GM19238 (cell line): Measurements from ENCODE around the gene MIPEP.

ENCODE experiments used
- DNase-seq: peaks from one replicate; pipeline ENCODE4 v3.0.0; 2011; ENCODE audit warnings: low spot score; ENCODE audit not compliant: insufficient read length

MIPEP gene

DNA sequence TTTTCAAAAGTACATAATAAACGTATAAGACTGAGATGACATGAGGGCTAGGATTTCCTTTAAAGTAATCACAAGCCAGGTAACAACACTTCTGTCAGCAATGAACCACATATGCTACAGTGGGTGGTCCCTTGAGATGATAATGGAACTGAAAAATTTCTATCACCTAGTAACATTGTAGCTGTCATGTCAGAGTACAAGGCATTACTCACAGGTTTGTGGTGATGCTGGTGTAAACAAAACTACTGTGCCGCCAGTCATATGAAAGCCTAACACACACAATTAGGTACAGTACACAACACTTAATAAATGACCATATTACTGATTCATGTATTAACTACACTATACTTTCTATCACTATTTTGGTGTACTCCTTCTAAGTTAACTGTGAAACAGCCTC is 36.8 kb downstream of the MIPEP start:
- DNase-seq: no peak

DNA sequence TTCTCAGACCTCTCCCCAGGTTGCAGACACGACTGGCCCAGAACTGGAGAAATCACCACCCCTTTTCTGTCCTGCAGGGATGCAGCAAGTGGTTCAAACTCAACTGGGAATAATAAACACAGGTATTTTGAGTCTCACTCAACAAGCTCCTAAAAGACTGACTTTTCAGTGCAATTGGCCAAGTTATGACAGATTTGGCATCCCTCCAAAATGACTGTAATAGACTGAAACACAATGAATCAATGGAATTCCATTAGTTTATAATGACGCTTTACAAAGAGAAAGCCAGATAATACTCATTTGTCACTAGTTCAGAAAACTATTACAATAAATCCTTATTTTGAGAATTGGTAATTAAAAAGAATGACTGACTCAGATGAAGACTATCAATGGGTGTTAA is 38.1 kb downstream of the MIPEP start:
- no peak for DNase-seq

DNA sequence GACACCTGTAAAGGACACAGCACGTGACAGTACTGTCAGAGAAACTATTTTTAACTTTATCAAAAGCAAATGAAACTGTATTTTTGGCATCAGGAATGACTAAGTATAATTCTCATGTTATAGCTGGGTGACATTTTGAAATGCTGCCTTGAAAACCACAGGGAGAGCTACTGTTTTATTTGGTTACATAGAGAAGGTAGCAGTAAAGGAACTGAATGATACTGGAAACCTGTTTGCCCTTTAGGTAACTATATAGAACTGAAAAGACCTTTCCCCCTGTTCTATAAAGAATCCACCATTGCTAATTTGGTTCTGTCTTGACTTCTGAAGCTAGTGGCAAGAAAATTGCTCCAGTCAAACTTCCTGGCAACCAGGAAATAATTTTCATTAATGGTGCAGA is 39.1 kb downstream of the MIPEP start:
- no peak for DNase-seq

DNA sequence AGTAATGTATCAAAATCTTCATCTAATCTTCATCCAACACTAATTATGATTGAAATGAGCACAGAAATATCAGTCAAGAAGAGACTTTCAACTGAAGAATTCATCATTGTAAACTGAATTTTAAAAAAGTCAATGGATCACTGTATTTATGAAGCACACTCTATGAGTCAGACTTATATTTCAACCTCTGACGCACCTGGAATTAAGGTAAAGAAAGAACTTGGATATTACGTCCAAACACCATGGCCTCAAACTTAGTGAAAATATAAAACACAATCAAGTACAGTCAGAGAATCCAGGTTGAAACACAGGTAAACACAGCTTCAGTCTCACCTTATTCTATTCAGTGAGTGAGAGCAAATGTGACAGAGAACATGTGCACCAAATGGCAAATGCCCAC is 39.5 kb downstream of the MIPEP start:
- DNase-seq: no peak

DNA sequence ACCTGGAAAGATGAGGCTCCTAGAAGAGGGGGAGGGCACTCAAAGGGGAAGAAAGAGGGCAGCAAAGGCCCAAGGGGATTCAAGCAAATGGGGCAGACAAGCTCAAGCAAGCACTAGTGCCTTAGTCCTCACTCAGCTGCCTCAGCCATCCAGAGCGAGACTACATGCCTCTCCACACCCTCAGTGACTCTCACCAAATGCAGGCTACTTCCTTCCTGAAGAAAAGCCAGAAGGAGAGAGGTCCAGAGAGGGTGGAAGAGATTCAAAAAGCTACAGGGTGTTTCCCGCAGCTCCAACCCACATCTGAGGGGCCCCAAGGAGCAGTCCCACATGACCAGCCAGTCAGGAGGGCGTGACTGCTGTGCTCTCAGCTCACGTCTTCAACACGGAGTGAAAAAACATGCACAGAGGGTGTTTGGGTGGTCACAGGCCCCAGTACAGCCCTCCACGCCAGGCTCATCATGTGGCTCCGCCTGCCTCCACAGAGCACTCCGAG is 40.5 kb downstream of the MIPEP start:
- DNase-seq: no peak

DNA sequence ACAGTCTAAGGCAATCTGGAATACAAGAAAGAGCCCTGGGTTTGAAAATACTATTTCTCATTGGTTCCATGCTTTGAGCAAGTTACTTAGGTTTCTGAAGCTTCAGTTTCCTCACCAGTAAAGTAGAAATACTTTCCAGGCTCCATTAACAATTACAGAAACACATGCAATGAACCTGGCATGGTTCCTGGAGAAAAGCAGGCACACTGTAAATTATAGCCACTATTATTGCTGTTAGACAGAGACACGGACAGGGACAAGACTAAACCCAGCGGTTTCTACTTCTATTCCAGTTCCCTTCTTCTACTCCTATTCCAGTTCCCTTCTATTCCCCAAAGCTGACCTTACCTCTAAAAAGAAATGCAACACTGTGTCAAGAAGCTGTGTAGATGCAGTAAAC is 41.2 kb downstream of the MIPEP start:
- DNase-seq: no peak

DNA sequence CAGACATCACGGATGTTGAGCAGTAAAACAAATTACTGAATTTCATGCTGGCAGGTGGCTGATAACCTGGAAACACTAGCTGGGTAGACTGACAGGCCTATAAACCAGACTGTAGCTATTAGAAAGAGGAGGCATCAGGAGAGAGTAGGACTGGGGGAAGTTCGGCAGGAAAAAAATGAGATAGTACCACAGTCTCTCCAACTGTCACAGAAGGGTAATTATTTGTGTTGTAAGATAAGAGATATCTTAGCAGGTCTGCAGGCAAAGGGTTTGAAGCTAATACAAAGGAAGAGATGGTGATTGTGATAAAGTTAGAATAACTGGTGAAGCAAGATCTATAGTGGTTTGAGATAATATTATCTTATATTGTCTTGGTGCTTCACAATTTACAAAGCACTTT is 41.7 kb downstream of the MIPEP start:
- DNase-seq: no peak

DNA sequence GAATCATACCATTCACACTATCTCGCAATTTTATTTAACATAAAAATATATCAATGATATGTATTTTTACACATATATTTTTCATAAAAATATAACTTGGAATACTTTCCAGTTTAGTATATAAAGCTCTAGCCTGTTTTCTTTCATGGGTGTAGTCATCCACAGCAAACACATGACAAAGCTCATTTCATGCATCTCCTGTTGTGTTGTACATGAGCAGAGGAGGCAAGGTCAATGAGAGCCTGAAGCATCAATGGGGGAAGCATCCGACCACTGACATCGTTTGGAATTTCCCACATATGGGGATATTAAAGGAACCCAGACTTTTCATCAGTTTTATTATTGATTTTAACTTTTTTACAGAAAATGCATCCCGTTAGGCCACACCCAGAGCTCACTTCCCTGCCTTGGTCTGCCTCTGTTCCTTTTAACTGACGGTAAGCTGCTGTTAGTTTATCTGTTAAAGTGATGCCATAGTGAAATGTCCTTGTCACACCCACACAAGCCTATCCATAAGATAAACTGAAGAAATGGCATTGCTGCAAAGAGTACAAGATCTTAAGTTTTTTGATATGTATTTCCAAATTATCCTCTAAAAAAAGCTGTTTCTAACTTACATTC is 44.0 kb downstream of the MIPEP start:
- no peak for DNase-seq

DNA sequence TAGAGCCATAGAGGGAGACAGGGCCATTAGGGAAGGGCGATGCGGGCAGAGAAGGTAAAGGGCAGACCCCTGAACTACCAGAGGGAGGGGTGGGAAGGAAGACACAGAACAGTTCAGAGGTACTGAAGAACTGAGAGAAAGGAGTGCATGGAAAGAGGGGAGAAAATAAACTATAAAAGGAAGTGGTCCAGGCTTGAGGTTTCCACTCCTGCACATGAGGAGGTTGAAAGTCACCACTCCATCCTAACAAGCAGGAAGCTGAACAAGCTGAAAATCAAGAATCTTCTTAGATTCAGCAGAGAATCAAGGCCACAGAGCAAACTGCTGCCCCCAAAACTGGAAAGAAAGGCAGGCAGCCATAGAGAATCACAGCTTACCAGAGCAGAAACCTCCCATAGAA is 45.1 kb downstream of the MIPEP start:
- no peak for DNase-seq

DNA sequence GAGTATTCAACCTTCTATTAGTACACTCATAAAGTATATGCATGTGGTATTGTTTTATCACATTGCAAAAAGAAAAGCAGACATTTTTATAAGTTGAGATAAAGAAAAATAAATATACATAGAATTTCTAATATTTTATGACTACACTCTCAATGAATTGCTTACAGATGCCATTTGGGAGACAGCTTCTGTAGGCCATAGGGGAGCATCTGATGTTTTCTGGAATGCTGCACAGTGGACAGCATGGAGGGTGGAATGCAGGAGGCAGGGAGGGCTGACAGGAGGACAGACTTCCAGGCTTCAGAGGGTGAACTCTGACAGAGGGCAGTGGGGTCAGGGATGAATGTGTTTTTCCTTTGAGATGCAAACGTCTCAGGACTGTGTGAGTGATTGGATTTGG is 45.8 kb downstream of the MIPEP start:
- DNase-seq: no peak

DNA sequence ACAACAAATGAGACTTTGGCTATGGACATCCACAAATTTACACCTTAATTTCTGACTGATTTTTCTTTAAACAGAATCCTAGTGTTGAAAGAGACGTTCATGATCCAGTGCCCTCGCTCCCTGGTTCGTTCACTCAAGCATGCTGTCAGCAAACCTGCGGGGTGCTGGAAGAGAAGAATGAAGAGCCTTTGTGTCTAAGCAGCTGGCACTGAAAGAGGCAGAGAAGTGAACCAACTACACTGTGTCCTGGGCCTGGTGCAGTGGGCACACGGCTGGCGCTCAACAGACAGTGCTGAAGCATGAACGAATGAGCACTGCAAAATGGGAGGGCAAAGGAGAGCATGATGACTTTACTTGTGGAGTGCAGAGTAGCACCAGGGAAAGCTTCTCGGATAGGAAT is 46.8 kb downstream of the MIPEP start:
- DNase-seq: no peak

DNA sequence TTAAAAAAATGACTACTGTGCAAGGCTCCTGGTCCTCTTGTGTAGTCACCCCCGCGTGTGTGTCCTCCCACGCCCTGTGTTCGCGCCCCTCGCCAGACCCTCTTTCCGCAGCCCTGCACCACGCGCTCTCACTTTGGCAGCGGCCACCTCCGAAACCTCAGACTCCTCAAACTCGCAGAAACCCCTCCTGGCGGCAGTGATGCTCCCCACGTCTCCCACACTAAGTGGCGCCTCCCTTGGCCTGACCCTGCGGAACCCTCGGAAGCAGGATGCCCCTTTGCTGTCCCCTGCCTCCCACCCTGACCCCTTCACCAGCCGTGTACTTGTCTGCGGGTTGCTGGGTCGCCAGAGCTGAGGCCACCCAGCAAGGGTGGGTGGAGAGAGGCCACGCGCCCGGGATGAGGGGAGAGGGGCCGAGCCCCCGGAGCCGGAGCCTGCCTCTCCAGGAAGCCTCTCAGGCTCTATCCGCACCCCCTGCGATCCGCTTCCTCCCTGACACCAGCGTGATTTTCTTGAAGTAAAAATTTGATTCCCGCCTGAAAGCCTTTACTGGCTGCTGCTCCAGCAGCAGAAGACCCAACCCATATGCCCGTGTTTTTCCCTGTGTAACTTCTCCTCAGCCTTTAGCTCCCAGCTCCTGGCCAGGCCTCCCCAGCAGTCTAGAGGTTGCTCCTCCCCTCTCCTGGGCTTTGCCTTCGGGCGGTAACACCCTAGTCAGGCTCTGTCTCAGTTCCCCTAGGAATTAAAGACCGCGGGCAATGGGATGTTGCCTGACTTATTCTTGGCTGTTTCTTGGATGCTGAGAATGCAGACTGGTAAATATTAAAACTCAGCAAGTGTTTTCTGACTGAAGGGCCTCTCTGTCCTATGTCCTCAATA is 55.2 kb downstream of the MIPEP start:
- no peak for DNase-seq

DNA sequence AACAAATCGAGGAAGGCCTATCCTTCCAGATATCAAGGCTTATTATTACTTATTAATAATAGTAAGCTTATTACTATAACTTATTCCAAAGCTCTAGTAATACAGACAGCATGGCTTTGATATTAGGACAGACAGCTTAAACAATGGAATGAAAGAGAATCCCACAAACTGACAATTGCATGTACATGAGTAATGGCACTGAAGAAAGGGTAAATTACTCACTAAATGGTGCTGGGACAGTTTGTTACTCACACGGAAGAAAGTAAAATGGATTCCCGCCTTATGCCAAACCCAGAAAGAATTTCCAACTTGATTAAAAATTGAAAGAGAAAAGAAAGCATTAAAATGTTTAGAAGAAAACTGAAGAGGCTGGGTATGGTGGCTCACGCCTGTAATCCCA is 60.3 kb downstream of the MIPEP start:
- DNase-seq: no peak

DNA sequence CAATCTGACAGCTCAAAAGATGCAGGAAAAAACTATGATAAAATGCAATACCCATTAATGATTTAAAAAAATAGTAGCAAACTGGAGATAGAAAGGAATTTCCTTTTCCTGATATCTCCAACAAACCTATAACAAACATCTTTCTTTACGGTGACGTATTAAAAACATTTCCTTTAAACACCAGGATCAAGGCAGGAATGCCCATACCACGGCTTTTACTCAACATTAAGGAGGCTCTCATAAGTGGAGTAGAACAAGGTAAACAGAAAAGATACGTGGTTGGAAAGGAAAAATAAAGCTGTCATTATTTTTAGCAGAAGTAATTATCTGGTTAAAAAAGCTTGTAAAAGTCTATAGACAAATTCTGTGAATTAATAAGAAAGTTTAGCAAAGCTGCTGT is 61.1 kb downstream of the MIPEP start:
- DNase-seq: no peak

DNA sequence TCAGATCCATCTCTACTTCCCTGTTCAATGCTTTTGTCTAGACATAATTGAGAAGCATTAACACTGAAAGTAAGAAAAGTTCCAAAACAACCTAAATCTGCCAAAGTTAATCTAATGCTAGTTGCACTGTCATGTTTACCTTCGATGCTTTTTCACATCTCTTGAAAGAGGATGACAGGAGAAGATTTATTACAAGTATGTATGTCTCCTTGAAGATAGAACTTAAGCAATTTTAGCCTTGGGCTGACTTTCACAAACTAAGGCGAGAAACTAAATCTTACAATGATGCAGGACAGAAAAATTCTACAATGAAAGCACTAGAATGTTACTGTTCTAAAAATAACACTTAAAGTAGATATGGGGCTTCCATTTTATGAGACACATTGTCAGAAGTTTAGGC is 64.0 kb downstream of the MIPEP start:
- DNase-seq: no peak

DNA sequence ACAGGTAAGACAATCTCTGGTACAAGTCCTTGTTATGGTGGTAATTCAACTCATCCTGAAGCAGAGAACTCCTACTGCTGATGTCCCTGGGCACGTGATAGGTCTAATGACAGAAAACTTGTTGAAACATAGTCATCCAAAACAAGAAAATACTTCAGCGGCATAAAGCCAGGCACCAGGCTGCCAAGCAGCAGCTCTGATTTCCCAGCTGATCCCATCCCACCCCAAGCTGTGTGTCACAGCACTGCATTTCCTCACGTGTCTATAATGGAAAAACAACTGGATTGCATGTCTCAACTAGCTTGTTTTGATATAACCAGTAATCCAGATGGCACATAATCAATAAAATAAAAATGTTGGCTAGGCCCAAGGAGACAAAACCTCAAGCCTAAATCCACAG is 64.8 kb downstream of the MIPEP start:
- no peak for DNase-seq

DNA sequence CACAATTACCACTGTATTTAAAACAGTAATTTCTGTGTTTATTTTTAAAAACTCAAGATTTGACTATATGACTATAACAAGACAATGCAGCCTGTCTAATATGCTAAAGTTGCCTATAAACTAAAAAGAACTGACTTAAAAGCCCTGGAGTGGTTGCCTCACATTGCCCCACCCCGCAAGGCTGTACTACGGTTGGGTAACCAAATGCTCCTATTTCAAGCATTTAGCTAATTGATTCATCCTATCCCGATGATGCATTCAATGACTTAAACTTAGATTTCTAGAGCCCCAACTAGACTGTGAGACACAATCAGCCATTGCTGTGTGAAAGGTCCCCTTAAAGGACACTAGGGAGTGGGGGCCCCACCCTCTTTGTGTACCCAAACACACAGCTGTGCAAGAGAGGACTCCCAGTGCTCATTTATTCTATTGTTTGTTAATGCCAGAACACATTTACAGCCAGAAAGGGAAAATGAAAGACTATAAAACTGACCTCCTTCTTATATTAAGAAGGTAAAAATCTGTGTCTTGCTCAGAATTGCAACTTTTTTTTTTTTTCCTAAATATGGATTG is 66.9 kb downstream of the MIPEP start:
- DNase-seq: no peak

DNA sequence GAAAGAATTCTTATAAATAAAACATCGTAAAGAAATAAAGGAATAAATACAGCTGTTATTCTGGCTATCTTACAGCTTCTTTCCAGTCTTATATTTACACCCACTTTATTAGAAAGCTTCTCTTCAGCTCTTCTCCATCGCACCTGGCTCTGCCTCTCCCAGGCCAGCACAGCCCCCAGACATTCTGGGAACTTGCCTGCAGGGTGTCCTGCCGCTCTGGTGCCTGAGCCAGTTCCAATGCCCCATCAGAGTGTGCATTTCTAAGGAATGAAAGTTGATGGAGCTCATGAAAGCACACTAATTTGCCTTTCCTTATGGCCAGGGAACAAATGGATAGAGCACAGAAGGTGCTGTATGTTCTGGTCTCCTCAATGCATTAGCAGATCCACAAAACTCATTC is 68.7 kb downstream of the MIPEP start:
- no peak for DNase-seq

DNA sequence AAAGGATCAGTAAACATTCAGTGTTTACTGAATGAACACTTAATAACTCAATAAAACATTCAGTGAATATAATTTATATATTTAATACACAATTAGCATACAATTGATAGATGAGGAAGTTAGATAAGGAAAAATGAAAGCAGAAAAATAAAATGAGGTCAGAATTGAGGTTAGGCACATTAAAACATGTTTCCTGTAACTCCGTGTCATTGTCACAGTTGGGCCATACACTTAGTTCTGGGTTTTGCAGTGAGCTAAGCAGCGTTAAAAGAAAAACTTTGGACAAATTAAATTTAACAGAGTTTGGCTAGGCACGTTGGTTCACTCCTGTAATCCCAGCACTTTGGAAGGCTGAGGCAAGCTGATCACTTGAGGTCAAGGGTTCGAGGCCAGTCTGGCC is 71.4 kb downstream of the MIPEP start:
- no peak for DNase-seq

DNA sequence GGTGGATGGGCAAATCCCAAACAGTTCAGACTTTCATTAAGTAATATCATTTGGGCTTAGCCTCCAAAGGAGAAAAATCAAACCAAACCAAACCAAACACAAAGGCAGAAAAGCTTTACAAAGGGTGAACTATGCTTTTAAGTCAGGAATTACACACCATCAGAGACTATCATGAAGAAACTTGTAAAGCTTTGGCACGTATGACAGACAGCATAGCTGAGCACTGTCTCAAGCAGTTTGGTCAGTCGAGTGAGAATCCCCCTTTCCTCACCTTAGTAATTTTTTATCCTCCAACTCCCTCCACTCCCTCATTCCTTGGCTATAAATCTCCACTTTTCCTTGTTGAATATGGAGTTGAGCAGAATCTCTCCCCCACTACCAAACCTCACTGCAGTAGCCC is 72.1 kb downstream of the MIPEP start:
- no peak for DNase-seq

DNA sequence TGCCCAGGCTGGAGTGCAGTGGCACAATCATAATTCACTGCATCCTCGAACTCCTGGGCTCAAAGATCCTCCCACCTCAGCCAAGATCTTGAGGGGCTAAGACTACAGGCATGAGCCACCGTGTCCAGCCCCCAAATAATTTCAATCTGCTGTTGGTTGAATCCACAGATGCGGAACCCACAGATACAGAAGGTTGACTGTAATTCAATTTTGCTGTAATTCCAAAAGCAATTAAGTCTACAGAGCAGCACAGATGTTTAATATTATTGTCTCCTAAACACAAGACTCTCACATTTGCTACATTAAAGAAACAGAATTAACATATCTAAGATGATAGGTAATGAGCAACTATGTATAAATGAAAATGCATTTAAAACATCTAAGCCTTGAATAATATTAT is 75.6 kb downstream of the MIPEP start:
- no peak for DNase-seq

DNA sequence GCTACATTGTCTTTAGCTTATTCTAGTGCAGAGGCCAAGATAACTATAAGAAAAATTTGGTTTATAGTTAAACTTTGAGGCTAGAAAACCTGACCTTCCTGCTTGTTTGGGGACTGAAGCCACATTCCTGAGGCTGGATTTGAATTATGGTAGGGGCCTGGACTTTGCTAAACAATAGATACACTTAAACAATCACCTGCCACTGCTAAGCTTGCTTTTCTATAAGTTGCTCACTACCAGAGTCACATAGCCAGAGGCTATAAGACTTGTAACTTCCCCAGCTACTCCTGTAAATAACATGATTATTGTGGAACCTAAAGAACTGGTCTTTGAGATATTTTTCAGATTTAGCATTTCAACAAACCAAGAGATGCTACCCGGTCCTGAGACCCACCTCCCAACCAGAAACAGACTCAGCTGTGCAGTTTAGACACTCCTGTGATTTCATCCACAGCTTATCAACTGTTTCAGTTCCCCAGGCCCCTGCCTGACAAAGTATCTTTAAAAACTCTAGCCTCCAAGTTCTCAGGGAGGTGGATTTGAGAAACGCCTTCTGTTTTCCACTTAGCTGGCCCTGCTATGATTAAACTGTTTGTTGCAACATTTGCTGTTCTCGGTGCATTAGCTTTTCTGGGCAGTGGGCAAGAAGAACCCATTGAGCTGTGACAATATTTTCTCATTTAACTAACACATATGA is 77.7 kb downstream of the MIPEP start:
- no peak for DNase-seq
